ENCODE results near the gene CCDC91. TPM values are rescaled to one million over a fixed set of nuclear protein-coding genes. Genes with fewer than 3 reads are reported as not detected.

CCDC91 gene
- total RNA-seq, 2 experiments from 2014 or later = 52.9 to 55.3 TPM

GRCh38 chr12:28583701-28584261 is 393.5 kb downstream of the CCDC91 start:
- Mint-ChIP-seq H3K36me3 (ENCODE audit: low read depth) (no peaks in the 10 kb centered on the region), H3K27me3 (no peaks in the 10 kb centered on the region), H3K27ac (no peak overlapping the region), H3K4me3 (no peak overlapping the region), H3K9me3 (peaks cover 1% of the 10 kb centered on the region), H3K4me1 (ENCODE audit: low read depth) (no peaks in the 10 kb centered on the region)
- TF ChIP-seq CTCF (IDR thresholded peaks at IDR 0.05) = no peak
- Histone ChIP-seq H3K4me1 (ENCODE audit: insufficient read depth, low read length) (no peaks in the 10 kb centered on the region), H3K36me3 (ENCODE audit: insufficient read depth, low read length) (no peaks in the 10 kb centered on the region), H3K9me3 (ENCODE audit: control insufficient read depth in 1 of 2, insufficient read depth in 1 of 2, low read length in 2 of 2) (no peaks in the 10 kb centered on the region), H3K27me3 (ENCODE audit: control insufficient read depth in 1 of 2, insufficient read depth in 2 of 2, low read length in 2 of 2) (no peaks in the 10 kb centered on the region), H3K27ac (ENCODE audit: low read depth in 1 of 2, low read length in 2 of 2) (no peak overlapping the region), H3K4me3 (ENCODE audit: low read length) (no peak overlapping the region)
- ChIA-PET POLR2A (no interaction called here), CTCF (interaction anchor here (1.5 kb wide), 1 partner anchor 15 kb away, joined by 3 read pairs; no protein-coding TSS in a partner anchor)
- peak in 1 of 14 experiments; percentile 2 for DNase-seq
- intact Hi-C loops (cut with DNase I, micrococcal nuclease) = no loop called here
- ATAC-seq (ENCODE audit: poor library complexity) = no peak

- Histone ChIP-seq H3K9me3 (ENCODE audit: control insufficient read depth in 1 of 2, insufficient read depth in 1 of 2, low read length in 2 of 2) (no peaks in the 10 kb centered on the region), H3K27ac (ENCODE audit: low read depth in 1 of 2, low read length in 2 of 2) (no peak overlapping the region), H3K27me3 (ENCODE audit: control insufficient read depth in 1 of 2, insufficient read depth in 2 of 2, low read length in 2 of 2) (no peaks in the 10 kb centered on the region), H3K4me1 (ENCODE audit: insufficient read depth, low read length) (no peaks in the 10 kb centered on the region), H3K36me3 (ENCODE audit: insufficient read depth, low read length) (no peaks in the 10 kb centered on the region), H3K4me3 (ENCODE audit: low read length) (no peak overlapping the region)
- H3K9me3 Mint-ChIP-seq = peaks cover 3% of the 10 kb centered on the region
- DNase-seq = no peak
- CTCF ChIA-PET = interaction anchor here (1.5 kb wide), 1 partner anchor 14 kb away, joined by 3 read pairs; no protein-coding TSS in a partner anchor
- no peaks in the 10 kb centered on the region for H3K27me3 Mint-ChIP-seq
- intact Hi-C loops (cut with DNase I, micrococcal nuclease) = no loop called here
- no peak for ATAC-seq (ENCODE audit: poor library complexity)
- POLR2A ChIA-PET = no interaction called here
- TF ChIP-seq CTCF (IDR thresholded peaks at IDR 0.05) = no peak
- H3K4me3 Mint-ChIP-seq = no peak overlapping the region
- no peak overlapping the region for H3K27ac Mint-ChIP-seq
- H3K36me3 Mint-ChIP-seq (ENCODE audit: low read depth) = no peaks in the 10 kb centered on the region
- H3K4me1 Mint-ChIP-seq (ENCODE audit: low read depth) = no peaks in the 10 kb centered on the region
These were observed 394.9 kb downstream of the CCDC91 start for GRCh38 chr12:28585146-28585545.

- DNase-seq (no peak), ATAC-seq (ENCODE audit: poor library complexity) (no peak)
- Histone ChIP-seq H3K4me3 (ENCODE audit: low read length) (no peak overlapping the region), H3K36me3 (ENCODE audit: insufficient read depth, low read length) (no peaks in the 10 kb centered on the region), H3K4me1 (ENCODE audit: insufficient read depth, low read length) (no peaks in the 10 kb centered on the region), H3K27me3 (ENCODE audit: control insufficient read depth in 1 of 2, insufficient read depth in 2 of 2, low read length in 2 of 2) (no peaks in the 10 kb centered on the region), H3K27ac (ENCODE audit: low read depth in 1 of 2, low read length in 2 of 2) (no peak overlapping the region), H3K9me3 (ENCODE audit: control insufficient read depth in 1 of 2, insufficient read depth in 1 of 2, low read length in 2 of 2) (peaks cover 0 to under 1% of the 10 kb centered on the region in 2 experiments)
- H3K4me3 Mint-ChIP-seq = no peak overlapping the region
- CTCF ChIA-PET = no interaction called here
- no peaks in the 10 kb centered on the region for H3K27me3 Mint-ChIP-seq
- H3K4me1 Mint-ChIP-seq (ENCODE audit: low read depth) = no peaks in the 10 kb centered on the region
- H3K27ac Mint-ChIP-seq = no peak overlapping the region
- H3K36me3 Mint-ChIP-seq (ENCODE audit: low read depth) = no peaks in the 10 kb centered on the region
- POLR2A ChIA-PET = no interaction called here
- TF ChIP-seq CTCF (IDR thresholded peaks at IDR 0.05) = no peak
- intact Hi-C loops (cut with DNase I, micrococcal nuclease) = no loop called here
- H3K9me3 Mint-ChIP-seq = peaks cover 3% of the 10 kb centered on the region
These were observed 396.2 kb downstream of the CCDC91 start for GRCh38 chr12:28586481-28586880.
